ENCODE data around the gene PALM.
"Not testable (repeated sequence)": the region's sequence is repeated elsewhere in the genome, so short reads cannot be mapped to it uniquely, and the experiment has no call there.

PALM gene

GRCh38 chr19:682678-683320, 25.9 kb upstream of the PALM start:
- in situ Hi-C loops (cut with HindIII; ENCODE audit: low pct_unique_long_range_greater_than_20kb, low sequenced_read_pairs) = no loop called here
- no peak for TF ChIP-seq JUND (IDR thresholded peaks at IDR 0.05; ENCODE audit: low read depth)
- DNase-seq (ENCODE audit: low read depth in 1 of 2, low spot score in 1 of 2) = no peak

GRCh38 chr19:685454-685931, 23.2 kb upstream of the PALM start:
- DNase-seq (ENCODE audit: low read depth in 1 of 2, low spot score in 1 of 2) = no peak
- in situ Hi-C loops (cut with HindIII; ENCODE audit: low pct_unique_long_range_greater_than_20kb, low sequenced_read_pairs) = no loop called here
- TF ChIP-seq JUND (IDR thresholded peaks at IDR 0.05; ENCODE audit: low read depth) = no peak

GRCh38 chr19:686589-687297, 22.0 kb upstream of the PALM start:
- in situ Hi-C loops (cut with HindIII; ENCODE audit: low pct_unique_long_range_greater_than_20kb, low sequenced_read_pairs) = no loop called here
- TF ChIP-seq JUND (IDR thresholded peaks at IDR 0.05; ENCODE audit: low read depth) = no peak
- no peak for DNase-seq (ENCODE audit: low read depth in 1 of 2, low spot score in 1 of 2)

GRCh38 chr19:687569-688166, 21.1 kb upstream of the PALM start:
- in situ Hi-C loops (cut with HindIII; ENCODE audit: low pct_unique_long_range_greater_than_20kb, low sequenced_read_pairs) = no loop called here
- no peak for DNase-seq (ENCODE audit: low read depth in 1 of 2, low spot score in 1 of 2)
- TF ChIP-seq JUND (IDR thresholded peaks at IDR 0.05; ENCODE audit: low read depth) = no peak

GRCh38 chr19:688214-688613, 20.5 kb upstream of the PALM start:
- DNase-seq (ENCODE audit: low read depth in 1 of 2, low spot score in 1 of 2) = no peak
- in situ Hi-C loops (cut with HindIII; ENCODE audit: low pct_unique_long_range_greater_than_20kb, low sequenced_read_pairs) = no loop called here
- TF ChIP-seq JUND (IDR thresholded peaks at IDR 0.05; ENCODE audit: low read depth) = no peak

GRCh38 chr19:688992-689391, 19.7 kb upstream of the PALM start:
- no peak for TF ChIP-seq JUND (IDR thresholded peaks at IDR 0.05; ENCODE audit: low read depth)
- in situ Hi-C loops (cut with HindIII; ENCODE audit: low pct_unique_long_range_greater_than_20kb, low sequenced_read_pairs) = no loop called here
- DNase-seq (ENCODE audit: low read depth in 1 of 2, low spot score in 1 of 2) = no peak

GRCh38 chr19:690203-690602, 18.5 kb upstream of the PALM start:
- TF ChIP-seq JUND (IDR thresholded peaks at IDR 0.05; ENCODE audit: low read depth) = no peak
- in situ Hi-C loops (cut with HindIII; ENCODE audit: low pct_unique_long_range_greater_than_20kb, low sequenced_read_pairs) = no loop called here
- no peak for DNase-seq (ENCODE audit: low read depth in 1 of 2, low spot score in 1 of 2)

- no peak for DNase-seq (ENCODE audit: low read depth in 1 of 2, low spot score in 1 of 2)
- in situ Hi-C loops (cut with HindIII; ENCODE audit: low pct_unique_long_range_greater_than_20kb, low sequenced_read_pairs) = no loop called here
- TF ChIP-seq JUND (IDR thresholded peaks at IDR 0.05; ENCODE audit: low read depth) = no peak
Observed at GRCh38 chr19:694481-695351, 14.0 kb upstream of the PALM start.

GRCh38 chr19:695352-695949, 13.3 kb upstream of the PALM start, which contains the start of gene PRSS57:
Gene PRSS57 (minus strand): TSS chr19:695452. CDS start chr19:695430, 22 bp downstream.
- no peak for TF ChIP-seq JUND (IDR thresholded peaks at IDR 0.05; ENCODE audit: low read depth)
- DNase-seq (ENCODE audit: low read depth in 1 of 2, low spot score in 1 of 2) = no peak
- in situ Hi-C loops (cut with HindIII; ENCODE audit: low pct_unique_long_range_greater_than_20kb, low sequenced_read_pairs) = no loop called here

GRCh38 chr19:698529-698928, 10.2 kb upstream of the PALM start:
- in situ Hi-C loops (cut with HindIII; ENCODE audit: low pct_unique_long_range_greater_than_20kb, low sequenced_read_pairs); DNase-seq (ENCODE audit: low read depth in 1 of 2, low spot score in 1 of 2): not testable (repeated sequence)

- in situ Hi-C loops (cut with HindIII; ENCODE audit: low pct_unique_long_range_greater_than_20kb, low sequenced_read_pairs); DNase-seq (ENCODE audit: low read depth in 1 of 2, low spot score in 1 of 2): not testable (repeated sequence)
Observed at GRCh38 chr19:699885-700284, 8.8 kb upstream of the PALM start.

GRCh38 chr19:702847-703246, 5.9 kb upstream of the PALM start:
- in situ Hi-C loops (cut with HindIII; ENCODE audit: low pct_unique_long_range_greater_than_20kb, low sequenced_read_pairs); DNase-seq (ENCODE audit: low read depth in 1 of 2, low spot score in 1 of 2): not testable (repeated sequence)

Measured in T47D (cell line).